Psoas muscle (tissue), 8 donors: ENCODE measurements around the gene PLXDC1. TPM values are rescaled to one million over a fixed set of nuclear protein-coding genes. Genes with fewer than 3 reads are reported as not detected.
"Not testable (repeated sequence)": the region's sequence is repeated elsewhere in the genome, so short reads cannot be mapped to it uniquely, and the experiment has no call there.

Experiments
- ATAC-seq, 4 donors: fragments of 200-7000 bp; cut with Tn5 transposase; one replicate each; pipeline ENCODE4 v1.9.1; 2020; ENCODE audit warnings: moderate library complexity in 3 of 4, mild to moderate bottlenecking in 2 of 4
- DNase-seq, 2 donors: peaks; one replicate each; pipeline ENCODE4 v3.0.0-alpha.2; 2020
- H3K27ac ChIP-seq: fragments of 200-600 bp; one replicate; pipeline ENCODE4 v1.8.0; 2022
- H3K27me3 ChIP-seq, 3 donors: fragments of 200-600 bp in 1 of 3; one replicate each; pipeline versions ENCODE4 v1.6.1 to v1.8.0; 2013 to 2022; ENCODE audit warnings: low read length in 2 of 3, mild to moderate bottlenecking in 2 of 3, moderate library complexity in 1 of 3; ENCODE audit not compliant: insufficient read depth in 3 of 3
- H3K36me3 ChIP-seq, 2 donors: fragments of 200-600 bp in 1 of 2; one replicate each; pipeline versions ENCODE4 v1.6.1 to v1.8.0; 2013 to 2022; ENCODE audit warnings: low read depth in 1 of 2, mild to moderate bottlenecking in 1 of 2, moderate library complexity in 1 of 2; ENCODE audit not compliant: insufficient read depth in 1 of 2
- H3K4me1 ChIP-seq: fragments of 200-600 bp; one replicate; pipeline ENCODE4 v1.8.0; 2022
- H3K4me3 ChIP-seq: fragments of 200-600 bp; one replicate; pipeline ENCODE4 v1.8.0; 2022; ENCODE audit warnings: mild to moderate bottlenecking
- H3K9me3 ChIP-seq: fragments of 200-600 bp; one replicate; pipeline ENCODE4 v1.8.0; 2022
- WGBS, 3 donors: extraction: QIAGEN DNeasy Blood & Tissue Kit; methylation state at CpG; one replicate each; pipeline versions ENCODE4 v1.1.6 to v1.1.7; 2013; 5-methylcytosine and 5-hydroxymethylcytosine counted together
- intact Hi-C, 2 donors: fragments of 100-400 bp; cut with DNase I; formaldehyde crosslinking; loops; one replicate each; pipeline versions ENCODE4 v1.11.0 to v1.14.2; 2022
- polyA plus RNA-seq, 3 donors: library from polyadenylated mRNA; stranded (reverse); fragments of 200-250 nt; gene quantifications; one replicate each; pipeline ENCODE4 v1.2.3, GENCODE V29; 2013
- total RNA-seq, 4 donors: library from RNA; stranded (reverse); fragmentation: NEBNext Ultra II Directional in 2 of 4; extraction: Animal tissue kit (Norgen Biotek cat#: 25700) in 2 of 4; gene quantifications; one replicate each; pipeline versions ENCODE4 v1.2.1 to v1.2.4, GENCODE V29; 2021 to 2023
- TF ChIP-seq, protein P1 (sequence below): fragments of 200-600 bp; IDR thresholded peaks from one replicate; pipeline ENCODE4 v1.8.0; 2022; ENCODE audit warnings: antibody characterized with exemption
- donor health status: healthy with polysubstance abuse.
- donor health status: DM: no; HTN: no; CAD: no; lungs with moderate emphysema.
- donor health status: Bipolar disorder and iron deficiency.
- donor health status: healthy.
- donor health status: DM: yes; HTN: yes; CAD: no.
- donor health status: DM: no; HTN: no; CAD: no.
- donor health status: DM: no; HTN: no; CAD: no.
- donor health status: DM: yes; HTN: yes; CAD: no.

The PLXDC1 gene
- total and polyA plus RNA-seq, 7 donors: 2.3 to 9.2 (median 3.2) TPM

DNA sequence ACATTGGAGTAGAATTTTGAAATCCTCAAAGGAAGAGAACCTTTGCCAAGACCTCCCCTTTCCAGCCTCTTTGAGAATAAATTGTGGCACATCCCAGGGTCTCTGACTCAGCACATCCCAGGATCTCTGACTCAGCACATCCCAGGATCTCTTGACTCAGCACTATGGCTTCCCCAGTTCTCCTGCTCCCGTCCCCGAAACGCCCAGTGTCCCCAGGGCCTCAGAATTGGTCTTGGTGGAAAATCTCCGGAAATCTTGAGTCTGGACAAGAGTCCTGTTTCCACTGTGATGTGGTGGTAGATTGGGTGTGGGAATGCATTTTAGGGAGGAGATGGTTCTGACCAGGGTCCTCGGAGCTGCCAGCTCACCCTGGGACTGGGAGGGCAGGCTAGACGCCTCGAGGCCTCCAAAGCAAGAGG, 19.2 kb downstream of the PLXDC1 start:
- H3K27ac ChIP-seq: no peak overlapping the region
- TF ChIP-seq, protein P1, sequence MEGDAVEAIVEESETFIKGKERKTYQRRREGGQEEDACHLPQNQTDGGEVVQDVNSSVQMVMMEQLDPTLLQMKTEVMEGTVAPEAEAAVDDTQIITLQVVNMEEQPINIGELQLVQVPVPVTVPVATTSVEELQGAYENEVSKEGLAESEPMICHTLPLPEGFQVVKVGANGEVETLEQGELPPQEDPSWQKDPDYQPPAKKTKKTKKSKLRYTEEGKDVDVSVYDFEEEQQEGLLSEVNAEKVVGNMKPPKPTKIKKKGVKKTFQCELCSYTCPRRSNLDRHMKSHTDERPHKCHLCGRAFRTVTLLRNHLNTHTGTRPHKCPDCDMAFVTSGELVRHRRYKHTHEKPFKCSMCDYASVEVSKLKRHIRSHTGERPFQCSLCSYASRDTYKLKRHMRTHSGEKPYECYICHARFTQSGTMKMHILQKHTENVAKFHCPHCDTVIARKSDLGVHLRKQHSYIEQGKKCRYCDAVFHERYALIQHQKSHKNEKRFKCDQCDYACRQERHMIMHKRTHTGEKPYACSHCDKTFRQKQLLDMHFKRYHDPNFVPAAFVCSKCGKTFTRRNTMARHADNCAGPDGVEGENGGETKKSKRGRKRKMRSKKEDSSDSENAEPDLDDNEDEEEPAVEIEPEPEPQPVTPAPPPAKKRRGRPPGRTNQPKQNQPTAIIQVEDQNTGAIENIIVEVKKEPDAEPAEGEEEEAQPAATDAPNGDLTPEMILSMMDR: no peak
- no peaks in the 10 kb centered on the region for H3K27me3 ChIP-seq
- H3K4me3 ChIP-seq: no peak overlapping the region
- intact Hi-C loops: no loop called here
- peak; percentile 56 to 73 for DNase-seq
- ATAC-seq: peak; percentile 30 to 81 (median 58)
- no peaks in the 10 kb centered on the region for H3K4me1 ChIP-seq
- H3K36me3 ChIP-seq: no peaks in the 10 kb centered on the region
- H3K9me3 ChIP-seq: no peaks in the 10 kb centered on the region
- WGBS, 3 donors: 64 to 82% (median 69%) methylated on average over 7 of the region's 7 CpGs

DNA sequence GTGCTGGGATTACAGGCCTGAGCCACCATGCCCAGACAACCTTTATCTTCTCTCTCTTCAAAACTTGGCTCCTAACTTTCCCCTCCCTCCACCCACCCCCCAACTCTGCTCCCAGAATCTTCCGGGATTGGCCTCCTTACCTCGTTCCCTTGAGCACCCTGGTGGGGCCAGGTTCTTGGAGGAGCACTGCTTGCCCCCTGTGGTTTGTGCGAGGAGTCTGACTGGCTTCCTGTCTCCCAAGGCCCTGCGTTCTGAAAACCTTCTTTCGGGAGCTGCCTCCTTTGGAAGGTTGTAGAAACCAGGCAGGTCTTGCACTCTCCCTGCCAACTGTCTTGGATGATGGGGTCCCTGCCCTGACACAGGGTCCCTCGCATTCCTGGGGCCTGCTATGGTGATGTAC, 19.8 kb downstream of the PLXDC1 start:
- Histone ChIP-seq H3K9me3 (no peaks in the 10 kb centered on the region), H3K36me3 (no peaks in the 10 kb centered on the region), H3K4me3 (no peak overlapping the region), H3K4me1 (no peaks in the 10 kb centered on the region), H3K27ac (no peak overlapping the region), H3K27me3 (no peaks in the 10 kb centered on the region)
- ATAC-seq (peak in 2 of 4 donors; percentile 10 to 14), DNase-seq (peak in 1 of 2 donors; percentile 41)
- WGBS, 3 donors: 77 to 78% (median 77%) methylated on average over 6 of the region's 6 CpGs
- intact Hi-C loops: no loop called here
- TF ChIP-seq, protein P1: no peak

DNA sequence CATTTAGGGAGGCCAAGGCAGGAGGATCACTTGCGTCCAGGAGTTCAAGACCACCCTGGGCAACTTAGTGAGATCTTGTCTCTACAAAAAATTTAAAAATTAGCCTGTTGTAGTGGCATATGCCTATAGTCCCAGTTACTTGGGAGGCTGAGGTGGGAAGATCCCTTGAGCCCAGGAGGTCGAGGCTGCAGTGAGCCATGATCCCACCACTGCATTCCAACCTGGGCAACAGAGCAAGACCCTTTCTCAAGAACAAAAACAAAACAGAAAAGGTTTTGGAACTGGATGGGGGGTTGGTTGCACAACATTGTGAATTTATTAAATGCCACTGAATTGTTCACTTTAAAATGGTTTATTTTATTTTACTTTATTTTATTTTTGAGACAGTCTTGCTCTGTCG, 21.2 kb downstream of the PLXDC1 start:
- TF ChIP-seq, protein P1: no peak
- intact Hi-C loops: no loop called here
- no peak overlapping the region for H3K4me3 ChIP-seq
- H3K27ac ChIP-seq: no peak overlapping the region
- H3K4me1 ChIP-seq: no peaks in the 10 kb centered on the region
- no peaks in the 10 kb centered on the region for H3K9me3 ChIP-seq
- H3K36me3 ChIP-seq: no peaks in the 10 kb centered on the region
- WGBS, 3 donors: 92 to 96% (median 94%) methylated on average over 3 of the region's 3 CpGs
- ATAC-seq: no peak
- DNase-seq: no peak
- H3K27me3 ChIP-seq: no peaks in the 10 kb centered on the region

DNA sequence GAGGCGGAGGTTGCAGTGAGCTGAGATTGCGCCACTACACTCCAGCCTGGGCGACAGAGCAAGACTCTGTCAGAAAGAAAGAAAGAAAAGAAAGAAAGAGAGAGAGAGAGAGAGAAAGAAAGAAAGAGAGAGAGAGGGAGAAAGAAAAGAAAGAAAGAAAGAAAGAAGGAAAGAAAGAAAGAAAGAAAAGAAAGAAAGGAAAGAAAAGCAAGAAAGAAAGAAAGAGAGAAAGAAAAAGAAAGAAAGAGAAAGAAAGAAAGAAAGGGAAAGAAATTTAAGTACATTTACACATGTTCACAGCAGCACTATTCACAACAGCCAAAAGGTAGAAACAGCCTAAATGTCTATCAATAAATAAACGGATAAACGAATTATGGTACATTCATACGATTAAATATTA, 21.9 kb downstream of the PLXDC1 start:
- H3K4me3 ChIP-seq, H3K36me3 ChIP-seq, H3K9me3 ChIP-seq, H3K27me3 ChIP-seq, H3K4me1 ChIP-seq, ATAC-seq, intact Hi-C loops, H3K27ac ChIP-seq, DNase-seq: not testable (repeated sequence)
- 83 to 97% (median 88%) methylated on average over 6 of the region's 6 CpGs for WGBS, 3 donors

DNA sequence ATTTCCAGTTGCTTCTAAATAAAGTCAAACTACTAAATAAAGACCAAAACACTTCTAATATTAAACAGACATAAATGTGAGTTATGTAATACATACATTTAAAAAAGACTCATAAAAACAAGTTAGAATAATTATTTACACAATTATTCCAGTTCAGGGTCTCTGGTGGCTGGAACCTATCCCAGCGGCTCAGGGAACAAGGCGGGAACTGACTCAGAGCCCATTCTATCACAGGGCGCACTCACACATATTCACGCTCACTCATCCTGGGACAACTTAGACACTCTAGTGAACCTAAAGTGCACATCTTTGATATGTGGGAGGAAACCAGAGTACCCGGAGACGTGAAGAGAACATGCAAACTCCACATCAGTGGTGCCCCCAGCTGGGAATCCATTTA, 25.0 kb downstream of the PLXDC1 start:
- H3K4me1 ChIP-seq: no peaks in the 10 kb centered on the region
- intact Hi-C loops: no loop called here
- no peak overlapping the region for H3K27ac ChIP-seq
- H3K36me3 ChIP-seq: no peaks in the 10 kb centered on the region
- no peak for ATAC-seq
- H3K4me3 ChIP-seq: no peak overlapping the region
- H3K9me3 ChIP-seq: no peaks in the 10 kb centered on the region
- WGBS, 3 donors: 73 to 89% (median 77%) methylated on average over 6 of the region's 6 CpGs
- no peaks in the 10 kb centered on the region for H3K27me3 ChIP-seq
- no peak for DNase-seq
- TF ChIP-seq, protein P1: no peak
